Forelimb muscle (tissue), 1 donor: ENCODE data around the gene NEGR1. TPM values are rescaled to one million over a fixed set of nuclear protein-coding genes. Genes with fewer than 3 reads are reported as not detected.
A peak's percentile ranks its signal among the peaks of the same experiment; 100 is the strongest.

ENCODE experiments used
- DNase-seq: peaks from one replicate; pipeline ENCODE4 v3.0.0-alpha.2; 2013; ENCODE audit warnings: low read depth
- polyA plus RNA-seq: library from polyadenylated mRNA; unstranded; fragments of 120-200 nt; gene quantifications from one replicate; pipeline ENCODE4 v1.2.1, GENCODE V29; 2013; ENCODE audit not compliant: insufficient read length

Gene NEGR1
- polyA plus RNA-seq, 1 donor: 16.6 TPM

DNA sequence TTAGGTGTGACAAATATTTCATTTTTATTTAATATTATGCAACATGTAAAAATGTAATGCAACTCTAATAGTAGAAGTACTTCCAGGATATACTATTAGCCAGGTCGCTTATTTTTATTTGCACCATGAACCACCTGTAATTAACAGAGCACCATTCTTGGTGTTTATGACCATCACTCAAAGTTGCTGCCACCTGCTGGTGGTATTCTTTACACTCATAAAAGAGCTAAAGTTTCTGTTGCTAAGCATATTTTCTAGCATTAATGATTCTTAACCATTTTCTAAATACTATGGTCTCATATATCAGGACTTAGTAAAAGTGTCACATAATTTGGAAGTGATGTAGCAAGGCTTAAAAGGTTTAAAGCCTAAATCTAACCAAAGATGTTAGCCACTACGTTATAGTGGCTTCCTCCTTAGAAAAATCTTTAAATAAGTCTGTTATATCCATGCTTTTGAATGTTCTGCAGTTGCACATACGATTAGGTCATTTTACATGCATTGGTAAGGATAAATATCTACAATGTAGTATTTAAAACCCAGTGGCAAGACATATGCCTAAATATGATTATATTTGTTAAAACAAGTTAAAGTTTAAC is 244.5 kb downstream of the NEGR1 start:
- DNase-seq: peak; percentile 9

DNA sequence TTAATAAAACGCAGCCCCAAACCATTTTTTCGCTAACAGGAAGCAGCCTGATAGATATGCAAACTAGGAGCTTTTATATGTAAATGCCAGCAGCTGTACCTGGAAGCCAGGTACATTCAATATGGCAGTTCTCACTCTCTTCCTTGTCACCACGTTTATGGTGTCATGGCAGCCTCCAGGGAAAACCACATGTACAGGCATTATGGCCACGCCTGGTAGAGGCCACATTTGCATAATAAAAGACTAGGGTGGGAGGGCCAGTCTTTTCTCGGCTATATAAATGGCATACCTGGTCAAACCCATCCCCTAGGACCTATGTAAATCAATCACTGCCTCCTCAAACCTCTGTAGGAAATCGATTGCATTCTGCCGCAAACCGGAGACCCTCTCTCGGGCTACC is 247.5 kb downstream of the NEGR1 start:
- DNase-seq: no peak

DNA sequence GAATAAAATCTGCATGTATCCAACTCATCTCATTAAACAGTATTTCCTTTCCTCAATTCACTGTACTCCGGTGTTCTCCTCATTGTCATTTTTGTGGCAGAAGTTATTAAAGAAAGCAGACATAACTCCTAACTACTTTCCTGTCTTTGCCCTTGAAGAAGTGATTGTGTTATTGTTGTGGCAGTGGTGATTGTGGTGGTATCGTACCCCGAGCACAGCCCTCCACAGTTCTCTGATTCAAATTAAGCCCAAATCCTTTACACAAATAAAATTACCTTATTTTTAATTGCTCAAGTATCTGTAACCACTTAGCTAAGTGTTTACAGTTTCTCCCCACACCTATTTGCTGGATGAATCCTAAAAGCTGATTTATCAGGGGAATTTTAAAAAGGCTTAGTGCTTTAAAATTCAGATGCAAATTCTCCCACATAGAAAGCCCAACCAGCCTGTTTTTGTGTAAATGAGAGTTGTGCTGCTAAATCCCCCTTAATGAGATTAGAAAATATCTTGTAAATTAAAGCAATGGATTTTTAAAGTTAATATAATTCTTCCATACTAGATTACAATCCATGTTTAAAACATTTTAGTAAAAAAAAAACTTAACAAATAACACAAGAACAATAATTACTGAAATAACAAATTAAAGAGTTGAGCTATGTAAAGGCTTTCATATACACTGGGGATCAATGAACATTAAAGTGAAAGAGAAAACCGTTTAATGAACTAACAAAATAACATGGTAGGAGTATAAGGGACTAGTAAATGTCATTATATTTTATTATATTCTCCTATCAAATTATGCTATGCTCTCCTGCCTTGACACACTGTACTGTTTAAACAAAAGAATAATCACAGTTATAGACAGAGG is 259.0 kb downstream of the NEGR1 start:
- no peak for DNase-seq

DNA sequence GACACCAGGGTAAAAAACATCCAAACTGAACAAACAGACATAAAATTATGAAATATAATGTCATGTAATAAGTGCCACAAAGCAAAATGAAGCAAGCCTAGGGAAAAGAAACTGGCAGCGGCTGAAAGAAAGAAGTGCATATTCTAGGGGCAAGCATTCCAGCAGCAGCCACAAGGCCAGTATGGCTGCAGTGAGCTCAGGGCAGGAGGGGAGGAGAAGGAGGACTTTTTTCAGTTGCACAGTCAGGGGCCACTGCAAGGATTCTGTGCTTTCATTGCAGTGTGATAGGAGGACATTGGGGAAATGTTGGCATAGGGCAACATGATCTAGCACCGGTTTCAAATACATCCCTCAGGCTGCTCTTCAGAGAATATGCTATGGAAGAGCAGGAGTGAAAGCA is 263.8 kb downstream of the NEGR1 start:
- no peak for DNase-seq

DNA sequence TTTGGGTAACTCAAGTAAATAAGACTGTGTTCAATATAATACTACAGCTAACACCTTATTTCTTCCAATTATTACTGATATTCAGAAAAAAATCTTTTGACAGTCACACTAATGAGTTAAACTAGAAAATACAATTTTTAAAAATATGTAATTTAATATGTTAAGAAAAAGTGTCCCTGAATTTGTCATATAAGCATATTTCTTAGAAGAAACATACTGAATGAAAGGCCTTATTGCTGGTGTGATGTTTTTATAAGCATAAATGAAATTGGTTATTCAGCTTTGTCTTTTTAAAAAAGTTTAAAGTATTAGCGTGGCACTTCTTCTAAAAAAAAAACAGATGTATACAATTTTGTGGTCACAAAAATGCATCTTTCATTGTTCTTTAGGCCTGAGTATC is 267.3 kb downstream of the NEGR1 start:
- DNase-seq: no peak

DNA sequence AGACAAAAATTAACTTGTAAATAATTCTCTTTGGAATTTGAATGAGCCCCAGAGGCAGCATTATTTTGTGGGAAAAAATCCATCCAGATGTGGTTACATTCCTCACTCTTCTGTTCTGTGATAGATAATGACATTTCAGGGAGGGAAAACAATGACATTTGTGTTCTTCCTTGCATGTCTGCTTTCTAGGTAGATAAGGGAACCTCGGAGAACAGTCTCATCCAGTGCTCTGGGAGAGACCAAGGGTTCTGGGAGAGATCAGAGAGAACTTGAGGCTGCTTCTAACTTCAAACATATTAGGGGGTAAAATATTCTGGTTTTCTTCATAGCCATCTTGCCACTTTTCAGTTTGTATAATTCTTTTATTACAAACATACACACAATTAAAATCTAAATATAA is 269.2 kb downstream of the NEGR1 start:
- DNase-seq: no peak

DNA sequence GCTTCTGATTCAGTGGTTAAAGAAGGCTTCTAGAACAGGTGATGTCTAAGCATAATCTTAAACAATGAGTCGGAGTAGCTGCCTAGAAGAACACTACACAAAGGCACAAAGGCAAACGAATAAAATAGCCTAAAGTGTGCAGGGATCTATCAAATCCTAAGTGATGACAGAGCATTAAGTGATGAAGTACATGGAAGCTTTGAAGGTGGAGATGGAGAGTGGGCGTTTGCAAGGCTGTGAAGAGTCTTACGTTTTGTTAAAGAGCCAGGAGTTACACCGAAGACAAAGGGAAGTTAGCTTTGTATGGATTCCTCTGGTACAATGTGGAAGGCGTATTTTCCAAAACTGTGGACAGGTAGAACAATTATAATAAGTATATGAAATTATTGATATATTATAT is 270.6 kb downstream of the NEGR1 start:
- no peak for DNase-seq

DNA sequence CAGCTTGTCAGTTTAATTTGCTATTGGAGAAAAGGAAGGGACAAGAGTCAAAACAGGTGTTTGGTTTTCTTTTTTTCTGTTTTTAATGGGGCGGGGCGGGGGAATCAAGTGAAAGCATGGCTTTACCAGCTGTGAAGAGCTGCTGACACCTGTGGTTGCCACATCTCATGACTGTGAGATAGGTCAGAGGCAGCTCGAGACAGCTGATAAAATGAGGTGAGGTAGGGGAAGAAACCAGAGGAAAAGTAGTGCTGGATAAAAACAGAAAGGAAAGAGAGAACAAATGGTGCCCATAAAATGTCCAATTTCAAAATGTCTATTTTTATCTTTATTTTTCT is 272.3 kb downstream of the NEGR1 start:
- DNase-seq: no peak

DNA sequence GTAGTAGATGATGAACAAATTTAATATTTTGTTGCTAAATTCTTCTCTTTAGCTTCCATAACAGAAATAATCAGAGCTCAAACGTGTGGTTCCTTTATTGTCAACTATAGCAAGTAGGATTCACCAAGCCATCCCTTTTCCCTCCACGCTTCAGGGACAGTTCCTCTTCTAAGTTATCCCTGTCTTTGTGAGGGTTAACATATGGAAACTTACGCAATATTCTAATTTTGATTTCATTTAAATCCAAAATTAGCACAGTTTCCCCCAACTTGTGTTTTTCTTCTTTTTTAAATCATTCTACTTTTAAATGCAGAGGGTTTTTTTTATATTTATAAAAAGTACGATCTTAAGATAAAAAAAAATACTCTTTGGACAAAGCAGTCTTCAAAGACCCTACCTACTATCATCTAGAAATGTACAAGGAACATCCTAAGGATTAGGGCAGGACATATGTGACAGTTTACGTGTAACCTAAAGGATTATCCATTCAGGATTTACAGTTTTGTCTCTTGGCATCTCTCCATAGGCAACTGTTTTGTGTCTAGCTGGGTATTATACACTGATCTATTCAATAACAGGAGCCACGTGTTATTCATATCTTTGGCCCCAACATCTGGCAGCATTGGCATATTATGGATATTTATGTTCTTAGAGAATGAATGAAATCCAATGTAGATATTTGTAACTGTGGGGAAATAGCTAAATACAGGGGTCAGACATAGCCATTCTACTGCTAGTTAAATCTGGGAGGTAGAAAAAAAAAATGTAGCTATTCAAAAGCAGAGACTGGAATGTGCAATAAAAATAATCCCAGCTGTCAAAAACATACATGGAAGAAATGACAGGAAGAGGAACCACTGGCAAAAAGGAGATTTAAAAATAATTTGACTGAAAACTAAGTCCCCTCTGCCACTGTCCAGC is 272.9 kb downstream of the NEGR1 start:
- no peak for DNase-seq

DNA sequence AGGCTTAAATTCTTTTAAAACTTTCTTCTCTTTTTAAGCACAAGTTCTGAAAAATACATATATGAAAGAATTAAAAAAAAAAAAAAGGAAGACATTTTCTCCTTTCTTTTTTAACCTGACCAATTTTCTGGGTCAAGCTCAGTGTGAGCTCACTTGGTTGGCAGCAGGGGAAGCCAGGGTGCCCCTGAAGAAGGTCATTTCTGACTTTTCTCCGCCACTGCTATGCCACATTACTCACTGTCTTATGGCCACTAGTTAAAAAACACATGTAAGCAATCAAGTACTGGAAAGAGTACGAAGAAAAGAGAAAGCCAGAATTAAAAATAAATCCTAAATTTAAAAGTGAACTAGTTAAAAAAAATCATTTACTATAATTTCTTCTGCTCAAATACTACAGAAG is 275.0 kb downstream of the NEGR1 start:
- no peak for DNase-seq

DNA sequence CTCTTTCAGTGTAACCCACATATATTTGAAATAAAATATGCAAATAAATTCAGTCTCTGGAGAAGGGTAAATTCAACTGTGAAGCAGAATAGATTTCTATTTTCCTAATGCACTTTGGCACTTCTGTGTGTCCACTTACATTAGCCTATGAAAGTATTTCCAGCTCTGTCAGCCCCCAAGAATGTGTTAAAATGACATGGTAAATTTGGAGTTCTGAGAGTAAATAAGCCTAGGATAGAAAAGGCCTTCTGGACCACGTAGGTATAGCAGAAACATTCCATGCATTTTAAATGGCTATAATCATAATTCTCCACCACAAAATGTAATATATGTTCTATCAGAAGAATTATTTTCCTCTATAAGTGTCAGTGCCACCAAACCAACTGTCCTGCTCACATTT is 276.2 kb downstream of the NEGR1 start:
- DNase-seq: no peak

DNA sequence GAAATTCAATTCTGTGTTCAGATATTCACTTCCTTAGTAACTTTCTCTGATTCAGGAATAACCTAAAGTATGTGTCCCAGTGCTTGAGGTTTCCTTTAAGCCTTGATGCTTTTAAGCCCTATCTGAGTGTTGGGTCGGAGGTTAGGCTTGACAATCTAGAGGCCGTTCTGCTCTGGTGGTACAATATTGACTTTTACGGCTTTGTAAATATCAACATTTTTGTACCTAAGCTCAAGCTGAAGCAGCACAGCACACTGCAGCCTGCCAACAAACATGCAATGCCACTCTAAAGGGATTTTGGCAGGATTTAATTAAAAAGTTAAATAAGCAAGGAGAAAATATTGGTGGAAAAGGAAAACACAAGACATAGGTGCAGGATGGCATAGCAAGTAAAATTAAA is 279.2 kb downstream of the NEGR1 start:
- no peak for DNase-seq

DNA sequence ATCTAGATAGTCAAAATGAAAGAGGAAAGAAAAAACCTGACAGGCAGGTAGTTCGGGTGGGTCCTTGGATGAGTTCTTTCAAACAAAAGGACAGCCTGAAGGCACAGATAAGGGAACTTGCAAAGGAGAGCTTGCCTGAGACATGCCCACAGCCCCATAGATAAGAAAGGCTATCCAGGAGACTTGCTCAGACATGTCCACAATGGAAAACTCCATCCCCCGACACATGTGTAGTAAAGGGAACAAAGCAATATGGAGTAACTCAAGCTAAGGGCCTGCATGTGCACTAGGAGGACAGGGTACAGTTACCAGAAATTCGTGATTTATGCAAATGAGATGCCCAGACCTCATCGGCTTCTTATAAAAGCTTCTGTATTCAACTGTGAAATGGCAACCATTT is 281.5 kb downstream of the NEGR1 start:
- DNase-seq: no peak

DNA sequence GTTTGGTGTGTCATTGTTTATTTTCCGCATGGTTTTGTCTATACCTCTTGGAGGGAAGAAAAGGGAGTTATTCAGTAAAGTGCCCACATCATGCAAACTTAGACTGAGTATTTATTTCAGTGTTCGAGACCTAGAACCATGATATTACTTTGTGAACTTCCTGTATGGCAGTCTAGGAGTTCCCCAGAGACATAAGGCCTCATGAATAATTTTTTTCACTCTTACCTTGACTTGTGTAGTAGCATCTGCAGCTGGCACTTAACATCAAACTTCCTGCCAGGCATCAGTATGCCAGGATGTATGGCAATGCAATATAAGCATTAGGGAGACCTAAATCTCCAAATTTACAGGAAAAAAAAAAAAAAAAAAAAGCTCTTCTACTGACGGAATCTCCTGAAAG is 287.7 kb downstream of the NEGR1 start:
- DNase-seq: no peak

DNA sequence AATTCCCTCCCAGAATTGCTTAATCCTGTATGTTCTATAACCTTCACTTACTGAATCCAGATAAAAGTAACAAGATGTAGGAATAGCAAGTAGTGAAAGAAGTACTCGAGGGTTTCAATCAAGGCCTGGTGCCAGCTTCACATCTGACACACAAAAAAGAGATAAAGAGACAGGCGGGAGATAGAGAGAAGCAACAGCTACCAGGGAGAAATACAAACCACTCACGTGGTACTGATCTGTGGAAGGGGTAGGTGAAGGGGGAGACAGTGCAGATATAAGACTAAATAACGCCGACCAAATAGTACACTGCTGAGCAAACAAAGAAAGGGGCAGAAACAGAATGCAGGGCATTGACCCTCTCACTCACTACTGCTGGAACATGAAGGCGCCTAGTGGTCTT is 295.2 kb downstream of the NEGR1 start:
- DNase-seq: no peak

DNA sequence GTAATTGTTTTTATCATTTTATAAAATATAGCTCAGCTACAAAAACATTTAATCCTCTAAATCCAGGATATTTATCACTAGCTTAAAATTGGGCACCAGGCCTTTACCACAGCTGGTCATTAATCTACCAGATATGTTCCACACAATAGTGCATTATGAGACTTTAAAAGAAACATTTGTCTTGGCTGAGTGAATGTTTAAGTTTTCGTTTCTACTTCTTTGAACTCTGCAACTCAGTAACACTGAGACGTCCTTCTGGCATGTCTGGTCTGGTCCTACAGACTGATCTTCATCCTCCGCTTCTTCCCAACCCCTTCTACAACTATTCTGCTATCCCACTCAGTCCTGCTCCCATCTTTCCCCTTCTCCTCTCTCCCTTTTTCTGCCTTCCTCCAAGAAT is 296.2 kb downstream of the NEGR1 start:
- DNase-seq: no peak

DNA sequence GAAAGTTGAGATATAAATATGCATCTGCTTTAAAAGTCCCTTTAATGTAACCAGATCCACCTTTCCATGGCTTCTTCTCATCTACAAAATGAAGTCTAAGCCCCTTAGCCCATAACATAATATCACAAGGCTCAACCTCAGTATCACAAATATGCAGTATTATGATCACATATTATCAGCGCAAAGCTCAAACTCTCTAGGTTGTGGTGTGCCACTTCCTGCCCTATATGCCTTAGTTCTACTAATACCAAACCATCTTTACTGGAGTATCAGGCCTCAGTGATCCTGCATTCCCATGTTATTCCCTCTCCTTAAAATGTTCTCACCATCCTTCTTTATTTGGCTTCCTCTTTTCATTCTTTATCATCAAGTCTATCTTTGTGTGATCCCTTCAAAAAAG is 301.8 kb downstream of the NEGR1 start:
- no peak for DNase-seq

DNA sequence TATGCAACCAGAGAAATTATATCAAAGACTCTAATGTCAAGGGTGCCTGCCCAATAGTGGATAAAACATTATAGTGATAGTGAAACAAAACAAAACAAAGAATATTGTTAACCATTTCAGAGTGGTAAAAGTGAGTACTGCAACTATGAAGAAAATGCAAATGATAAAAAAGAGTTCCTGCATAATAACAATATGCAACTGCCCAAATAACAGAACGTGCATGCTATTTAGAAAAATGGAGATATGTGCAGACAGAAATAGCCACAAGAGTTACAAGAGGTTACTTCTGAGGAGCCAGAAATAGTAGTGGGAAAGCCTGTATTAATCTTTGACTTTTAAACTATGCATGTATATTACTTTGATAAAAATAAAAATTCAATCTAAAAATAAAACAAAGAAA is 302.5 kb downstream of the NEGR1 start:
- DNase-seq: no peak

DNA sequence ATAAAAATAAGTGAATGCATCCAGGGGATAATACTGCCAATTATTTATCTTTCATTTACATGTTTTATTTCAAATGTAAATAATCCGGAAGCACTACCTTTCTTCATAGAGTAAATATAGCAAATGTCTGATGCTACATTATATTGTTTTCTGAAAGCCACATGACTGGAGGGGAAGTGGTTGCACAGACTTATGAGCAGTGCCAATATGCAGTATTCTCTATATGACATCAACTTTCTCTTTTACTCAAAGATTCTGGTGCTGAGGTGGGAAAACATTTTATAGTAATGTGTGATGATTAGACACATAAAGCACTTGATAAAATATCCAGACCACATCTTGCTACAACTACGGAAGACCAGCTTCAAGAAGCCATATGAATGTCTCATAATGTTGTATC is 314.7 kb downstream of the NEGR1 start:
- no peak for DNase-seq

DNA sequence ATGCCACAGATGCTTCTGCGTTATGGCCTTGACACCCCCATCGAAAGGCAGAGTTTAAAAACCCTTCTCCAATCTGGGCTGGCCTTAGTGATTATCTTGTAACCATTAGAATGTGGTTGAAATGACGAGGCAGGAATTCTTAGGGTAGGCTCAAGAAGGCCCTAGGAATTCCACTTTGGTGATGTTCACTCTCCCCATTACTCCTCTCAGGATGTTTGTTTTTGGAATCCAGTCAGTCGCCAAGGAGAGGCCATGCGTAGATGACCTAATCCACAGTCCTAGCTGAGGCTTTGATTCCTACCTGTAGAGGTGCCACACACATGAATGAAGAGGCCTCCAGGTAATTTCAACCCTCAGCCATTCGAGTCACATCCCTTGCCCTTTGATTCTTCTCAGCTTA is 318.2 kb downstream of the NEGR1 start:
- no peak for DNase-seq

DNA sequence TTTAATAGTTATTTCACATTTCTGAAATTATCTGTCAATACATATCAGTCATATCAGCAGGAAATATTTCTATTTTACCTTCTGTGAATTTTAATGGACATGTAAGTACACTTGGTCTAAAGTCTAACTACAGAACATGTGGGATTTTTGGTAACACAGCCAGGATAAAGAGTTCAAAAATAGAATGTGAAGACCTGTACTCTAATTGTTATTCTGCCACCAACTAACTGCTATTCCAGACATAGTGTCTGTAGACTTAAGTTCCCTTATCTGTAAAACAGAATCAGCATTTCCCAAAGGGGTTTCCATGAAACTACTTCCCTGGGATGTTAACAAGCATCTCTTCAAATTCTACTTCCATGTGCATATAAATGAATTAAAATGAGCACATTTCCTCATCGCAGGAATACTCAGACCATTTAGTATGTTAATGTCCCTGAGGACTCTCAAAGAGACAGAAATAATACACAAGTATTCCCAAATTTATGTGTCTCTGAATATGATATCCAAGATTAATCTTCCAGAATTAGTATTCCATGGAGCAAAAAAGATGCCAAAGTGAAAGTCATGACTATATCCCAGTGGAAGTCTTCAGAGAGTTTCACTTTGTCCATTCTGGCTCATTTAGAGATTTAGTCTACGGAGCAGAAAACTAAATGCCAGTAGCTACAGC is 325.6 kb downstream of the NEGR1 start:
- no peak for DNase-seq

DNA sequence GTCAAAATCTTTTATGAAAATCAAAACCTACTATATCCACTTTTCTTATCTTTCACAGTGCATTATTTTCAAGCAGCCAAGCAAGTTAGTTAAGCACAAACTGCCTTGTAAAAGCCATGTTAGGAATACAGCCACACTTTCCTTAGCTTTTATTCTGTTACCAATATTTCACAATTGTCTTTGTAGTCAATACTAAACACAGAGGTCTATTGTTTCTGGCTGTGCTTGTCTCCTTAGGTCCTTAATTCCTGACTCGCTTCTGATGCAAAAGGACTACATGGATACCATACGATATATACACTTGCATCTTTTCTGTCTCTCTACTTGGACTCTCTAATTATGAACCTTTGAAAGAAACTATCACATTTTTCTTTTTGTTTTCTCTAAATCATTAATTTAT is 331.8 kb downstream of the NEGR1 start:
- no peak for DNase-seq
